ENCODE results near the gene CSAD. TPM values are rescaled to one million over a fixed set of nuclear protein-coding genes. Genes with fewer than 3 reads are reported as not detected.

CSAD gene
- polyA plus RNA-seq, 1 of the 3 experiments (the other 2 are of a cell fraction) = 32.2 TPM

DNA sequence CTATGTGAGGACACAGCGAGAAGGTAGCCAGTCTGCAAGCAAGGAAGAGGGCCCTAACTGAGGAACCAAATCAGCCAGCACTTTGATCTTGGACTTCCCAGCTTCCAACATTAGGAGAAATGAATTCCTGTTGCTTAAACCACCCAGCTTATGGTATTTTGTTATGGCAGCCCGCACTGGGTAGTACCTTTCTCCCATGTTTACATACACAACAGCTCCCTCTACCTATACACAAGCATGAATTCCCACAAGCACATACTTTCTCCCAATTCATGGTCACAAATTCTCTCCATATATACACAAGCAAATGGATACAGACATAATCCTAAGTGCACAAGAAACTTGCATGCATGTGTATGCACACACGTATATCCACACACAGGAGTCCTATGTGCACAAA, 19.0 kb upstream of the CSAD start:
- no peaks in the 10 kb centered on the region for H3K36me3 ChIP-seq (replicated peaks in 1 of 2; ENCODE audit: control insufficient read depth in 1 of 2, insufficient read depth in 2 of 2, low read length in 1 of 2)
- no peak overlapping the region for H3K4me2 ChIP-seq
- H4K20me1 ChIP-seq (ENCODE audit: insufficient read depth) = no peaks in the 10 kb centered on the region
- H3K27me3 ChIP-seq (ENCODE audit: insufficient read depth) = no peaks in the 10 kb centered on the region
- no peak overlapping the region for H3K9ac ChIP-seq
- H3K79me2 ChIP-seq (ENCODE audit: insufficient read depth) = no peaks in the 10 kb centered on the region
- DNase-seq = no peak
- H3F3A ChIP-seq (replicated peaks; ENCODE audit: insufficient read depth) = peaks cover 2% of the 10 kb centered on the region
- no peak for TF ChIP-seq YY1 (IDR thresholded peaks at IDR 0.05; ENCODE audit: low read depth)
- TF ChIP-seq SMC3 (IDR thresholded peaks at IDR 0.05; ENCODE audit: low read depth, low read length) = no peak
- TF ChIP-seq EZH2phosphoT487 (IDR thresholded peaks at IDR 0.05; ENCODE audit: borderline replicate concordance, low read depth) = no peak
- TF ChIP-seq FOSL2 (IDR thresholded peaks at IDR 0.05; ENCODE audit: borderline replicate concordance, low read depth) = no peak
- ChIA-PET POLR2A (no interaction called here), CTCF (interaction anchor here (0.6 to 9.5 kb wide), 9 partner anchors 10 to 135 kb away, joined by 3 to 181 read pairs (median 8); partner anchors contain the start of genes AAAS, ESPL1 and ITGB7)
- 85% methylated on average over 3 of the region's 3 CpGs for WGBS (ENCODE audit: low lambda C conversion rate)
- no peaks in the 10 kb centered on the region for H3K4me1 ChIP-seq (ENCODE audit: control insufficient read depth in 1 of 2, insufficient read depth in 2 of 2, low read depth in 1 of 2, low read length in 1 of 2)
- H3K27ac ChIP-seq (ENCODE audit: low read depth in 2 of 2, low read length in 1 of 2) = no peak overlapping the region
- no peak overlapping the region for H2AFZ ChIP-seq (ENCODE audit: low read depth)
- no peaks in the 10 kb centered on the region for H3K9me3 ChIP-seq
- H3K9me2 ChIP-seq = no peaks in the 10 kb centered on the region
- no peak overlapping the region for H3K4me3 ChIP-seq (ENCODE audit: low read depth in 2 of 2, low read length in 1 of 2)

DNA sequence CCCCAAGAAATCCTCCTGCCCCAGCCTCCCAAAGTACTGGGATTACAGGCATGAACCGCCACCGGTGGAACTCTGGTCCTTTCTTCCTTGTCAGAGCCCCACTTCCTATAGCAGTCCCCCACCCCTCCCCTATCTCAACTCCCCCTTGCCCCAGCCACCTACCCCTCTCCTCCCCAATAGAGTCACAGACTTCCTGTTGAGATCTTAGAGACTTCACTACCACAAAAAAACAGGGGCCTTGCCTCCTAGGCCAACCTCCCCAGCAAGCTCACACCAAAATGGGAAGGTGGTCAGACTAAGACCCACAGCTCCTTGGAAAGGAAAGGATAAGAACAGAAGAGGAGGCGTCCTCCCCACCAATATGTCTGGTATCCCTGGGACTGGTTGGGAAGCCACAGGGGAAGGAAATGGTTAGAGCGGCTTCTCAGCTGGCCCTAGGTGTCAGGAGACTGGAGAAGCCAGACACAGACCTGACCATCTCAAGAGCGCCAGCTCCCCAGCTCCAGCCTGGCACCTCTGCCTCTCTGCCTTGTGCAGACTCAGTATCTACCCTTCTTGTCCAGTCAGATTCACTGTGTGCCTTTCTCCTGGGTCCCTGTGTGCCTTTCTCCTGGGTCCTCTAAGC, 17.9 kb upstream of the CSAD start:
- Histone ChIP-seq H3K27ac (ENCODE audit: low read depth in 2 of 2, low read length in 1 of 2) (no peak overlapping the region), H3K9me3 (no peaks in the 10 kb centered on the region), H3K4me1 (ENCODE audit: control insufficient read depth in 1 of 2, insufficient read depth in 2 of 2, low read depth in 1 of 2, low read length in 1 of 2) (no peaks in the 10 kb centered on the region; a peak in 1 of 4 replicates), H3K9ac (no peak overlapping the region), H3K36me3 (replicated peaks in 1 of 2; ENCODE audit: control insufficient read depth in 1 of 2, insufficient read depth in 2 of 2, low read length in 1 of 2) (no peaks in the 10 kb centered on the region), H3K27me3 (ENCODE audit: insufficient read depth) (no peaks in the 10 kb centered on the region), H3K4me3 (ENCODE audit: low read depth in 2 of 2, low read length in 1 of 2) (no peak overlapping the region), H2AFZ (ENCODE audit: low read depth) (no peak overlapping the region), H4K20me1 (ENCODE audit: insufficient read depth) (no peaks in the 10 kb centered on the region), H3F3A (replicated peaks; ENCODE audit: insufficient read depth) (peaks cover 2% of the 10 kb centered on the region), H3K9me2 (no peaks in the 10 kb centered on the region), H3K4me2 (no peak overlapping the region), H3K79me2 (ENCODE audit: insufficient read depth) (no peaks in the 10 kb centered on the region)
- no peak for DNase-seq
- ChIA-PET POLR2A (no interaction called here), CTCF (interaction anchor here (0.6 to 9.5 kb wide), 20 partner anchors 9 to 929 kb away, joined by 3 to 181 read pairs (median 6); partner anchors contain the start of genes CSAD, ESPL1, ITGB7 and PFDN5)
- 88% methylated on average over 5 of the region's 5 CpGs for WGBS (ENCODE audit: low lambda C conversion rate)
- TF ChIP-seq, protein P1, sequence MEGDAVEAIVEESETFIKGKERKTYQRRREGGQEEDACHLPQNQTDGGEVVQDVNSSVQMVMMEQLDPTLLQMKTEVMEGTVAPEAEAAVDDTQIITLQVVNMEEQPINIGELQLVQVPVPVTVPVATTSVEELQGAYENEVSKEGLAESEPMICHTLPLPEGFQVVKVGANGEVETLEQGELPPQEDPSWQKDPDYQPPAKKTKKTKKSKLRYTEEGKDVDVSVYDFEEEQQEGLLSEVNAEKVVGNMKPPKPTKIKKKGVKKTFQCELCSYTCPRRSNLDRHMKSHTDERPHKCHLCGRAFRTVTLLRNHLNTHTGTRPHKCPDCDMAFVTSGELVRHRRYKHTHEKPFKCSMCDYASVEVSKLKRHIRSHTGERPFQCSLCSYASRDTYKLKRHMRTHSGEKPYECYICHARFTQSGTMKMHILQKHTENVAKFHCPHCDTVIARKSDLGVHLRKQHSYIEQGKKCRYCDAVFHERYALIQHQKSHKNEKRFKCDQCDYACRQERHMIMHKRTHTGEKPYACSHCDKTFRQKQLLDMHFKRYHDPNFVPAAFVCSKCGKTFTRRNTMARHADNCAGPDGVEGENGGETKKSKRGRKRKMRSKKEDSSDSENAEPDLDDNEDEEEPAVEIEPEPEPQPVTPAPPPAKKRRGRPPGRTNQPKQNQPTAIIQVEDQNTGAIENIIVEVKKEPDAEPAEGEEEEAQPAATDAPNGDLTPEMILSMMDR (IDR thresholded peaks at IDR 0.05) = no peak
- TF ChIP-seq EP300 (IDR thresholded peaks at IDR 0.05; ENCODE audit: borderline replicate concordance in 1 of 2, low read depth in 1 of 2, low read length in 1 of 2) = no peak
- no peak for TF ChIP-seq EZH2phosphoT487 (IDR thresholded peaks at IDR 0.05; ENCODE audit: borderline replicate concordance, low read depth)
- no peak for TF ChIP-seq RXRA (IDR thresholded peaks at IDR 0.05; ENCODE audit: borderline replicate concordance, low read depth)
- TF ChIP-seq, protein P2, sequence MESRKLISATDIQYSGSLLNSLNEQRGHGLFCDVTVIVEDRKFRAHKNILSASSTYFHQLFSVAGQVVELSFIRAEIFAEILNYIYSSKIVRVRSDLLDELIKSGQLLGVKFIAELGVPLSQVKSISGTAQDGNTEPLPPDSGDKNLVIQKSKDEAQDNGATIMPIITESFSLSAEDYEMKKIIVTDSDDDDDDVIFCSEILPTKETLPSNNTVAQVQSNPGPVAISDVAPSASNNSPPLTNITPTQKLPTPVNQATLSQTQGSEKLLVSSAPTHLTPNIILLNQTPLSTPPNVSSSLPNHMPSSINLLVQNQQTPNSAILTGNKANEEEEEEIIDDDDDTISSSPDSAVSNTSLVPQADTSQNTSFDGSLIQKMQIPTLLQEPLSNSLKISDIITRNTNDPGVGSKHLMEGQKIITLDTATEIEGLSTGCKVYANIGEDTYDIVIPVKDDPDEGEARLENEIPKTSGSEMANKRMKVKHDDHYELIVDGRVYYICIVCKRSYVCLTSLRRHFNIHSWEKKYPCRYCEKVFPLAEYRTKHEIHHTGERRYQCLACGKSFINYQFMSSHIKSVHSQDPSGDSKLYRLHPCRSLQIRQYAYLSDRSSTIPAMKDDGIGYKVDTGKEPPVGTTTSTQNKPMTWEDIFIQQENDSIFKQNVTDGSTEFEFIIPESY (IDR thresholded peaks at IDR 0.05; ENCODE audit: borderline replicate concordance, low read depth) = no peak
- no peak for TF ChIP-seq JUND (IDR thresholded peaks at IDR 0.05)
- no peak for TF ChIP-seq MEF2A (IDR thresholded peaks at IDR 0.05; ENCODE audit: borderline replicate concordance, low read depth)
- TF ChIP-seq CHD2 (IDR thresholded peaks at IDR 0.05; ENCODE audit: low read length, partially characterized antibody) = no peak
- no peak for TF ChIP-seq FOXJ3 (CRISPR knock-in tag; IDR thresholded peaks at IDR 0.05)
- TF ChIP-seq ELF1 (IDR thresholded peaks at IDR 0.05) = no peak
- no peak for TF ChIP-seq RCOR1 (IDR thresholded peaks at IDR 0.05; ENCODE audit: low read length)
- TF ChIP-seq SMC3 (IDR thresholded peaks at IDR 0.05; ENCODE audit: low read depth, low read length) = no peak
- no peak for TF ChIP-seq TEAD4 (IDR thresholded peaks at IDR 0.05; ENCODE audit: borderline replicate concordance, insufficient read depth)
- no peak for TF ChIP-seq RAD21 (IDR thresholded peaks at IDR 0.05; ENCODE audit: low read length)
- no peak for TF ChIP-seq RFX5 (IDR thresholded peaks at IDR 0.05; ENCODE audit: low read length)
- no peak for TF ChIP-seq TCF12 (IDR thresholded peaks at IDR 0.05)
- TF ChIP-seq, protein P3, sequence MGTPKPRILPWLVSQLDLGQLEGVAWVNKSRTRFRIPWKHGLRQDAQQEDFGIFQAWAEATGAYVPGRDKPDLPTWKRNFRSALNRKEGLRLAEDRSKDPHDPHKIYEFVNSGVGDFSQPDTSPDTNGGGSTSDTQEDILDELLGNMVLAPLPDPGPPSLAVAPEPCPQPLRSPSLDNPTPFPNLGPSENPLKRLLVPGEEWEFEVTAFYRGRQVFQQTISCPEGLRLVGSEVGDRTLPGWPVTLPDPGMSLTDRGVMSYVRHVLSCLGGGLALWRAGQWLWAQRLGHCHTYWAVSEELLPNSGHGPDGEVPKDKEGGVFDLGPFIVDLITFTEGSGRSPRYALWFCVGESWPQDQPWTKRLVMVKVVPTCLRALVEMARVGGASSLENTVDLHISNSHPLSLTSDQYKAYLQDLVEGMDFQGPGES (IDR thresholded peaks at IDR 0.05; ENCODE audit: low read depth, low read length) = no peak
- no peak for TF ChIP-seq YY1 (IDR thresholded peaks at IDR 0.05; ENCODE audit: low read depth)
- TF ChIP-seq, protein P4, sequence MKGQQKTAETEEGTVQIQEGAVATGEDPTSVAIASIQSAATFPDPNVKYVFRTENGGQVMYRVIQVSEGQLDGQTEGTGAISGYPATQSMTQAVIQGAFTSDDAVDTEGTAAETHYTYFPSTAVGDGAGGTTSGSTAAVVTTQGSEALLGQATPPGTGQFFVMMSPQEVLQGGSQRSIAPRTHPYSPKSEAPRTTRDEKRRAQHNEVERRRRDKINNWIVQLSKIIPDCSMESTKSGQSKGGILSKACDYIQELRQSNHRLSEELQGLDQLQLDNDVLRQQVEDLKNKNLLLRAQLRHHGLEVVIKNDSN (IDR thresholded peaks at IDR 0.05; ENCODE audit: borderline replicate concordance, low read depth) = no peak
